Stimulated activated CD4-positive, alpha-beta T cell treated with anti-CD3 and anti-CD28 coated beads, Interleukin-2, amount 100 ng/mL, for 48 hours (primary cell): Measurements from ENCODE around the gene PTOV1.

ENCODE experiments used
- DNase-seq, 2 donors: peaks; one replicate each; pipeline ENCODE4 v3.0.0-alpha.2; 2020

The PTOV1 gene

DNA sequence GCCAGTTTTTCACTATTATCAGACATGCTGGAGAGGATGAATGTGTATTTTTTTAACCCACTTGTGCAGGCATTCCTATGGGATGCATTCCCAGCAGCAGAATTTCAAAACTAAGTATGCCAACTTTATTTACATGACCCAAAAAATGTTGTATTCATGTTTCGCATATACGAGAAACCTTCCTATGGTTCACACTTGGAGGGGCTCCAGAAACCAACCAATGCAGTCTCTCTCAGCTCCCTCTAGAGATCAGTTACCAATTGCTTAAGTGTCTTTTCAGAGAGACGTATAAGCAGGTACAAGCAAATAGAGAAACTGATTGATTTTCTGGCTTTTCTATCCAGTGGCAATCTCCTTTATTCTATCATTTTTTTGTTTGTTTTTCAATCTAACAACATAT, 5.5 kb upstream of the PTOV1 start:
- DNase-seq, result no peak

GRCh38 chr19:49846408-49846807, 4.6 kb upstream of the PTOV1 start:
- no peak for DNase-seq

GRCh38 chr19:49847731-49848696, 2.9 kb upstream of the PTOV1 start:
- DNase-seq, result no peak

GRCh38 chr19:49848938-49849337, 2.0 kb upstream of the PTOV1 start:
- no peak for DNase-seq

- DNase-seq, result no peak
Observed at GRCh38 chr19:49849433-49850220, 1.3 kb upstream of the PTOV1 start.

DNA sequence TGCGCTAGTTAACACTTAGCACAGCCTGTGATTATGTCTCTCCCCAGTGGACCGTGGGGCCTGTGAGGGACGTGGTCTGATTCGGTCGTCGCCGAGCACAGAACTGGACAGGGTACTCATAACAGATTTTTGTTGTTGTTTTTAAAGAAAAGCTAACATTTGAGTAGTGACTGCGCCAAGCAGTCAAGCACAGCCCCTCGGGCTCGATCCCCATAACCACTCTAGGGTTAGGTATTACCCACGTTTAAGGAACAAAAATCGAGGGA, 805 bp upstream of the PTOV1 start:
- DNase-seq, result no peak

GRCh38 chr19:49851456-49852259, 699 bp downstream of the PTOV1 start:
- DNase-seq, result no peak

DNA sequence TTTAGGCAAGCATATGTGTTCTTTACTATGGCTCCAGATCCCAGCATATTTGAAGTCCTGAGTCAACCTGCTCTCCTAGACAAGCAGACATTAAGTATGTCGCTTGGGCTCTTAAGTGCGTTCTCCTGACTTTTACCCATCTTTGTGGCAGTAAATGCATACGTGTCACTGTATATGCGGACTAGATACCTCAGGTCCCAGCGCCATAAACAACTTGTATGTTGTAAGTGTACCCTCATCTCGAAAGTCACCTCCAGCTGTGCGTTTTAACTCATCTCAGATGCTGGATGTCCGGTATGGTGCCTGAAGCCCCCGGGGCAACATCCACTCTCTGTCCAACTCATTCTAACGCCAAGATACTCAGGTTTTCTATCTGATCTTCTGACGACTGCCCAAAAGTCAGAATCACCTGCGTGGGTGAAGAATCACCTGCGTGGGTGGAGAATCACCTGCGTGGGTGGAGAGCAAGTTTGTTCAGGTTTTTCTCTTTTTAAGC, 1.7 kb downstream of the PTOV1 start:
- DNase-seq, result no peak

DNA sequence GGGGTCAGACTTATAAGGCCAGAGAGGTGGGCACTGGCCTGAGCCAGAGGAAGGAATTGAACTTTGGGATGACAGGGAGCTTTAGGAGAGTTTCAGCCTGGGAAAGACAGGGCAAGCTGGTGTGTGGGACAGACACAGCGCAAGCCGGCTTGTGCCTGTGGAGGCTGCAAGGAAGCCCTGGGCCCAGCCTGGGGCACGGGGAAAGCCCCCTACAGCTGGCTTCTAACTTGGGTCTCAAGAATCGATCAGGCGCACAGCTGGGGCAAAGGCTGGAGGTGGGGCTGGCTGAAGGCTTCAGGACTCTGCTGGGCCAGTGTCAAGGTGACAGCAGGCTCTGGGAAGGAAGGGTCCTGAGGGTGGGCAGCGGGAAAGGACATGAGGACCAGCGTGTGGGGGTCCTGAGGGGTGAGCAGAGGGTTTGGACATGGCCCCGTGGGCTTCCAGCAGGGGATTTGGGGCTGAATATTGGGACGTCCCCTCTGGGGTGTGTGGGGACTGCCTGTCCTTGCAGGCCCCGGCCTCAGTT, 3.0 kb downstream of the PTOV1 start:
- DNase-seq, result no peak

DNA sequence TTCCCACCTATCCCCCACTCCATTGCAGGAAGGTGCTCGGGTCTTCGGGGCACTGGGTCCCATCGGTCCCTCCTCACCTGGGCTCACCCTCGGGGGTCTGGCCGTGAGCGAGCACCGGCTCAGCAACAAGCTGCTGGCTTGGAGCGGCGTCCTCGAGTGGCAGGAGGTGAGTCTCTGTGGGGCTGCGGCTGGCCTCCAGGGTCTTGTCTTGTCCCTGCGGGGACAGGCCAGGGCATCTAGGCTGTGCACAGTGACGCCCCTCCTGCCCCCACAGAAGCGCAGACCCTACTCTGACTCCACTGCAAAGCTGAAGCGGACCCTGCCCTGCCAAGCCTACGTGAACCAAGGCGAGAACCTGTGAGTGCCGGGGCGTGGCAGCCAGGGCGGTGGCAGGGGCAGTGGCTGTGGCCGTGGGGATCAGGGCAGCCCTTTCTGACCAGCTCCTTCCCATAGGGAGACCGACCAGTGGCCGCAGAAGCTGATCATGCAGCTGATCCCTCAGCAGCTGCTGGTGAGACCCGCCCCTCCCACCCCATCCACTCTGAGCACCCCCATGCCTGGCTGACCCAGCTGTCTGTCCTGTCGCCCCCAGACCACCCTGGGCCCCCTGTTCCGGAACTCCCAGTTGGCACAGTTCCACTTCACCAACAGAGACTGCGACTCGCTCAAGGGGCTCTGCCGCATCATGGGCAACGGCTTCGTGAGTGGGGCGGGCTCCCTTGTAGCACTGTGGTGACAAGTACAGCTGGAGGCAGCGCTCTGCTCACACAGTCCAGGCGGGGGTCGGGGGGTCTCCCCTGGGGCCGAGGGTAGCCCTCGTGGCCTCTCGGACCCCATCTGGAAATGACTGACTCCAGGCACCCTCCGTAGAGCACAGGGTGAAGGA, 3.7 kb downstream of the PTOV1 start:
- DNase-seq, result no peak

DNA sequence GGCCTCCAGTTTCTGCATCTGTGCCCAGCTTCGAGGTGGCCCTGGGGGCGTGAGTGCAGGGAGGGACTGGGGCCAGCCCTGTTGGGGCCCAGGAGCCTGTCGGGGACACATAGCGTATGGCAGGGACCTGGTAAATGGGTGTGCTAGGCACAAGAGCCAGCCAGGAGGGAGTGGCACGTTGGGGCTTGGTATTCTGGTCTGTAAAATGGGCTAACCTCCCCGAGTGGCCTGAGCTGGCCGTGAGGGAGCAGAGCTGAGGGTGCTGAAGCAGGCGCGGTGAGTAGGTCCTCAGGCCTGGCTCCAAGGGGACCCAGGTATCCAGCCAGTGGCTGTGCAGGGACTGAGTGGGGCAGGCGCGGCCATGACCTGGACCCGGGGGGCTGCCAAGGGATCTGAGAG, 4.3 kb downstream of the PTOV1 start:
- DNase-seq, result no peak

DNA sequence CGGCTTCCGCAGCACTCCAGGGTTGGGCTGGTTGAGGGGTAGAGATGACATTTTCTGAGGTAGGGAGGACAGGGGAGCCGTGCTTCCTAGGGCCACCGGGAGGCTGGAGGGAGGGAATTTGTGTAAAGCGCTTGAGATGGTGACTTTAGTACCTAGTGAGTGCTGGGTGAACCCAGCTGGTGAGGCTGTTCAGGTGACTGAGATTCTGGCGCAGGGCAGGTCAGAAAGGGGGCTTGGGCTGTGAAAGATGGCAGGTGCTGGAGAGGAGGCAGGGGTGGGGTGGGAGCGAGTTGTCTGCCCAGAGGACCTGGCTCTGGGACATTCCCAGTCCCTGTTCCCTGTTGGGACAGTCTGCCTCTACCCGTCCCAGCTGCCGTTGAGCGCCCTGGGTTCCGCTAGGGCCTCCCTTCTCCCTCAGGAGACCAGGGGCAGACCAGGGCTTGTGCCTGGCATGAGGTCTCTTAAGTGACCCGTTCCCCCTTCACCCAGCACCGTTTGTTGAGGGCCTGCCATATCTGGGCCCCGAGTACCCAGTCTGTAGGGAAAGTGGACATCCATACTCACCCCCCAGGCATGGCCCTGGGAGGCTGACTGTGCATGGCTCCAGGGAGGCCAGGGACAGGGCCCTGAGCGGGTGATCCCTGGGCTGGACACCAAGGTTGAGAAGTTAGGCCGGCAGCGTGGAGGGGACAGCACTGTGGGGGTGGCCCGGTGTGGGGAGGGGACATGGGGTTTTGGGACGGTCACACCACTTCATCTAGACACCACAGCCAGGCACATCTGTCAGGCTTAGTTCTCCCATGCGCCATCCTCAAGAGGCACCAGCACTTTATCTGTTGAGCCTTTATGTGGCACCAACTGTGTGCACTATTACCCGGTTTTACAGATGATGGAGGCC, 5.0 kb downstream of the PTOV1 start:
- no peak for DNase-seq

- DNase-seq, result no peak
Observed at GRCh38 chr19:49856574-49857021, 5.6 kb downstream of the PTOV1 start.

DNA sequence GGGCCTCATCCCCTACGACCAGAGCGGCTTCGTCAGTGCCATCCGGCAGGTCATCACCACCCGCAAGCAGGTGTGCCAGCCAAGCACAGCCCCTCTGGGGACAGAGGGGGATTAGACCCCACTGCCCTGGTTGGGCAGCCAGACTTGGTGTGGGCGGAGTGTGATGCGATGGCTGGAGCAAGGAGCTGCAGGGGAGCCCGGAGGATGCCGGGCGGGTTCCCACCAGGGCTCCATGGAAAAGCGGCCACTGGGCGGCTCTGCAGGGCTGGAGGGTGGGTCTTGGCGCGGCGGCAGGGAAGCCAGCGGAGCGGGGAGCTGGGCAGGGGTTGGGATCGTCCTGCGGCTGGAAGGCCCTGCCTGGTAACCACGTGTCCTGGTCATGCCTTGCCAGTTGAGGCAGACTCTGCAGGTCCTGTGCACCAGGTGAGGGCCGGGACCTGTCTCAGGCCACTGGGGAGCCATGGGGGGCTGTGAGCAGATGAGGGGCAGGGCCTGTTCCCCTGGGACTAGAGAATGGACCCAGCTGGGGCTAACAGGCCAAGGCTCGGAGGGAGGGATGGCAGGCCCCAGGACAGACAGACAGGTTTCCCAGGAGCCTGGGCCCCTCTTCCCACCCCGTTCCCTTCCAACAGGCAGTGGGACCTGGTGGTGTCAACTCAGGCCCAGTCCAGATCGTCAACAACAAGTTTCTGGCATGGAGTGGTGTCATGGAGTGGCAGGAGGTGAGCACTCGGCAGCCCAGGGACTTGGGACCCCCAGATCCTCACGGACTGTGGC, 6.3 kb downstream of the PTOV1 start:
- DNase-seq, result no peak

GRCh38 chr19:49857838-49858087, 6.8 kb downstream of the PTOV1 start:
- no peak for DNase-seq

- DNase-seq, result no peak
Observed at GRCh38 chr19:49858088-49858985, 7.4 kb downstream of the PTOV1 start.

- no peak for DNase-seq
Observed at GRCh38 chr19:49859682-49860335, 8.8 kb downstream of the PTOV1 start.

DNA sequence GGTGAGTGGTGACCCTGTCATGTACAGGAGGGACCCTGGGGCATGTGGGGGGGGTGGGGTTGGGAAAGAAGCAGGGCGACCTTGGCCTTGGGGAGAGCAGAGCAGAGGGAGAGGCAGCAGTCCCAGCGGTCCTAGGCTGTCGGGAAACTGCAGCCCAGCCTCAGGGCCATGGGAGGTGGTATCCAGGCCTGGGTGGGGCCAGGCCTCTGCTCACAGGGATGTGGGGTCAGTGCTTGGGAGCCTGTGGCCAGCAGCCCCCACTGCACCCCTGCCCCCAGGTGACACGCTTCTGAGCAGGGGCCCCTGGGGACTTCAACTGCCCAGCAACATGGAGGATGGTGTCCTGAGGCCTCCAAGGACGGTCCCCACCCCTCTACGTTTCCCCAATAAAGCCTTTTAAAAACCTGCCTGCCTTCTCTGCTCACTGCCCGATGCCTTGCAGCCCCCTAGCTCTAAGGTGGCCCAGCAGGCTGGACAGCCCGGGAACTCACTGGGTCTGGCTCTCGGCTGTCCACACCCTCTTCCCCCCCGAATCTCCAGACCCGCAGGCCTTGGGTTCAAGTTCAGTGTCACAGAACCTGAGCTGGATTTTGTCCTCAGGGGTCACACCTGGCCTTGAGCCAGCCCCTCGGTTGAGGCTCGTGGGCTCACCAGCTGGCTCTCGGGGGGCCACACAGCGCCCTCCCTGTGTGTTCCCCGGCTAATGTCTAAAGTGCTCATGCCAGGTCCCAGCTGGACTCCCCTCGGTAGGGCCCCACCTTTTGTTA, 9.6 kb downstream of the PTOV1 start:
- DNase-seq, result no peak
